Activated CD4-positive, alpha-beta memory T cell treated with anti-CD3 and anti-CD28 coated beads, Interleukin-2, amount 10 ng/mL, durations not matched to agents 7 days and 5 days (primary cell): ENCODE measurements around the gene ZFP36L2. TPM values are rescaled to one million over a fixed set of nuclear protein-coding genes. Genes with fewer than 3 reads are reported as not detected.
A peak's percentile ranks its signal among the peaks of the same experiment; 100 is the strongest.

Experiments
- CTCF ChIA-PET: fragments of 350-600 bp; sonication (Branson Sonifier 250); formaldehyde crosslinking; loops from one replicate; lab custom pipeline; 2021; ENCODE audit warnings: antibody characterized with exemption, inconsistent platforms; lab: Charles Lee
- POLR2A ChIA-PET: fragments of 350-600 bp; sonication (Branson Sonifier 250); formaldehyde crosslinking; loops from one replicate; lab custom pipeline; 2021; ENCODE audit warnings: antibody characterized with exemption; lab: Charles Lee
- DNase-seq: peaks from one replicate; pipeline ENCODE4 v3.0.0-alpha.2; 2020
- H3K27ac Mint-ChIP-seq: one replicate; pipeline ENCODE4 v1.8.0; 2021; ENCODE audit warnings: mild to moderate bottlenecking, mixed read lengths
- H3K27me3 Mint-ChIP-seq: one replicate; pipeline ENCODE4 v1.8.0; 2021; ENCODE audit warnings: mixed read lengths
- H3K36me3 Mint-ChIP-seq: one replicate; pipeline ENCODE4 v1.8.0; 2021; ENCODE audit warnings: low read depth, mixed read lengths
- H3K4me1 Mint-ChIP-seq: one replicate; pipeline ENCODE4 v1.8.0; 2021; ENCODE audit warnings: mixed read lengths
- H3K4me3 Mint-ChIP-seq: one replicate; pipeline ENCODE4 v1.8.0; 2021; ENCODE audit warnings: mild to moderate bottlenecking, mixed read lengths
- H3K9me3 Mint-ChIP-seq: one replicate; pipeline ENCODE4 v1.8.0; 2021; ENCODE audit warnings: mixed read lengths
- total RNA-seq, 2 experiments: library from RNA; stranded (reverse); gene quantifications; one replicate each; pipeline ENCODE4 v1.2.3, GENCODE V29; 2021

Gene ZFP36L2
- total RNA-seq, 2 experiments from 2014 or later, result 276 to 278 TPM

DNA sequence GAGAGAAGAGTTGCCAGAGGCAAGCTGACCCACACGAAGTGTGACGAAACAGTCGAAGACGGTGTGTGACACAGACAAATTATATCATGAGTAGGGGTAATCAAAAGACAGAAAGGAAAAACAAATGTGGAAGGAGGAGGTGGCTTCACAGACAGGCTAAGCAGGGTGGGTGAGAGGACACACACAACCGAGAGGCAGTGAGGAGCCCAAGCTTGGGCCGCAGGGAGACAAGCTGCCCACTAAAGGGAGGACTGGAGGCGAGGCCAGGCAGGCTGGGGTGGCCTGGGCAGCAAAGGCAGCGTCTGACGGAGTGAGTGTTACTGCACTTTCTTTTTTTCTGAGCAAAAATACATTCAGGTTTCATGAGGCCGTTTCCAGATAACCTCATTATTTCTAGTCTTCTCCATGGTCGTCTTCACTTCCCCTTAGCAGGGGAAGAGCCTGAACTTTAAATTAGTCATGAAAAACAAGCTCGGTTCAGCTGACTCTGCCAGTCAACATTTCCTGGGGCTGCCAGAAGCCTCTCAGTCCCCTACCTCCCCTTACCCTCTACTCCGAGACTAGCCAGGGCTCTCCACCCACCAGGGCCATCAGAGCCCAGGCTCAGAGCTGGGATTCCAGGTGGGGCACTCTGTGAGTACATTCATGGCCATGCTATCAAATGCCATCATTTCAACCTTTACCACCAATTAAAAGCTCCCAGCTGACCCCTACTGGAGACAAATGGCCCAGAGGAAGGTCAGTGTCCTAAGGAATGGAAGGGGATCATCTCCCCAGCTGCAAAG is 13.8 kb upstream of the ZFP36L2 start:
- CTCF ChIA-PET, result interaction anchor here (1.0 kb wide), 1 partner anchor 11 kb away, joined by 4 read pairs; no protein-coding TSS in a partner anchor
- H3K27me3 Mint-ChIP-seq, result no peaks in the 10 kb centered on the region
- H3K27ac Mint-ChIP-seq, result no peak overlapping the region
- H3K9me3 Mint-ChIP-seq, result no peaks in the 10 kb centered on the region
- DNase-seq, result no peak
- H3K36me3 Mint-ChIP-seq, result peaks cover 7% of the 10 kb centered on the region
- no peak overlapping the region for H3K4me3 Mint-ChIP-seq
- POLR2A ChIA-PET, result no interaction called here
- peaks cover 8% of the 10 kb centered on the region for H3K4me1 Mint-ChIP-seq

DNA sequence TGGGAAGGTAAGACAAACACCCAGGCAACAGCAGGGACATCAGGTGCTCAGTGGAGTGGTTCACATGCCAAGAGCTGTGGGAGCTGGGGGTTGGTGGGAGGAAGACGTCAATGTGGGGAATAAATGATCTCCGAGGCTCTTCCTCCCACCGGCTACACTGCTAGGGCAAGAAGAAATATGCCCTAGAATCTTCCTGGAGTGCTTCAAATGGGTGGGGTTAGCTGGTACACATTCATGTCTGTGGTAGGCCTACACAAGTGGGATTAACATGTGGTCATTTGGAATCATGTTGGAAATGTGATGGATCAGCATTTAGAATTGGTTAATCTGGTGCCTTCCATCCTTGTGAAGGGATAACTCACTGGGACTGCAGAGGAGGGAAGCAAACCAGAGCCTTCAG is 12.4 kb upstream of the ZFP36L2 start:
- Mint-ChIP-seq H3K27ac (no peak overlapping the region), H3K4me3 (no peak overlapping the region), H3K4me1 (peaks cover 8% of the 10 kb centered on the region), H3K9me3 (no peaks in the 10 kb centered on the region), H3K27me3 (no peaks in the 10 kb centered on the region), H3K36me3 (peaks cover 7% of the 10 kb centered on the region)
- no peak for DNase-seq
- ChIA-PET CTCF (interaction anchor here (0.6 kb wide), 1 partner anchor 242 kb away, joined by 3 read pairs; no protein-coding TSS in a partner anchor), POLR2A (no interaction called here)

DNA sequence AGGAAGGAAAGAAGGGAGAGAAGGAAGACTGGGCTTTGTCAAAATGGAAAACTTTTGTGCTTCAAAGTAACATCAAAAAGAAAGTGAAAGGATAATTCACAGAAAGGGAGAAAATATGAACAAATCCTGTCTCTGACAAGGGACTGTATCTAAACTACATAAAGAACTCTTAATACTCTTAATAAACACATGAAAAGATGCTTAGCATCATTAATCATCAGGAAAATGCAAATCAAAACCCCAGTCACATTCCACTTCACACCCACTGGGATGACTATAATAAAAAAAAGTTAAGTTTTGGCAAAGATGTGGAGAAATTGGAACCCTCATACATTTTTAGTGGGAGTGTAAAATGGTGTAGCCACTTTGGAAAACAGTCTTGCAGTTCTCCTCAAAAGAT is 11.8 kb upstream of the ZFP36L2 start:
- Mint-ChIP-seq H3K9me3 (no peaks in the 10 kb centered on the region), H3K4me1 (peaks cover 8% of the 10 kb centered on the region), H3K27ac (no peak overlapping the region), H3K36me3 (peaks cover 7% of the 10 kb centered on the region), H3K4me3 (no peak overlapping the region), H3K27me3 (no peaks in the 10 kb centered on the region)
- ChIA-PET CTCF (interaction anchor here (0.6 kb wide), 1 partner anchor 242 kb away, joined by 3 read pairs; no protein-coding TSS in a partner anchor), POLR2A (no interaction called here)
- DNase-seq, result no peak

DNA sequence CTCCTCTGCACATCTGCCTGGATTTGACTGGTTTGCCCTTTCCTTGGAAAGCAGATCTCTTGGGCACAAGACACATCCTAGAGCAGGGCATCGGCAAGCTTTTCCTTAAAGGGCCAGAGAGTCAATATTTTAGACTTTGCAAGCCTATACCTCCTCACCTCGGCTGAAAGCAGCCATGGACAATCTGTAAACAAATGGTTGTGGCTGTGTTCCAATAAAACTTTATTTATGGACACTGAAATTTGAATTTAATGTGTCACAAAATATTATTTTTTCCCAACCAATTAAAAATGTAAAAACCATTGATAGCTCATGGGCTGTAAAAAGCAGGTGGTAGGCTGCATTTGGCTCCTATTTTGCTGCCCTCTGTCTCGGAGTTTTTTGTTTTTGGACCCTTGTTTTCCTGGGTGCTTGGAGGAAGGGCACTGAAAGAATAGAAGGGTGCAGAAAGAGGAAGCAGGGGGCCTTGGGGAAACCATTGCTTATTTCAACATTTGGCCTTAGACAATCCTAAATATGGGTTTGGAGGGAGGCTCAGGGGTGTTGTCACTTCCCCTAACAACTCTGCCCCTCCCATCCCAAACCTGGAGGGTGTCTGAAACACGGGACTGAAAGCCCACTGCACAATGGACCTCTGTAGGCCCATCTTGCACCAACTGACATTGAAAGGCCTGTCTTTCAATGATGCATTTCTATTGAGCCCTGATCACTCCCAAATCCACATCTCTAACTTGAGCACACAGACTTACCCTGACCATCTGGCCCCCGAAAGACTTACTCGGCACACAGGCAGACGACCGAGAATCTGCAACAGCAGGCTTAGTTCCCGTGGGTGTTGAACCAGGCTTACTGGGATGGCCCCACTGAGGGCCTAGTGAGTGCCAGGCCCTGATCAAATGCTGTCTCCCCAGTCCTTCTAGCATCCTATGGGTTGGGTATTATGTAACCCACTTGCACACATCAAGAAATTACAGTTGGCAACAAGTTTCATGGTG is 7.1 kb upstream of the ZFP36L2 start:
- peaks cover 21% of the 10 kb centered on the region for H3K36me3 Mint-ChIP-seq
- CTCF ChIA-PET, result interaction anchor here (0.6 to 8.3 kb wide), 3 partner anchors 103 to 268 kb away, joined by 3 to 316 read pairs (median 7); no protein-coding TSS in a partner anchor
- H3K9me3 Mint-ChIP-seq, result no peaks in the 10 kb centered on the region
- H3K27me3 Mint-ChIP-seq, result no peaks in the 10 kb centered on the region
- POLR2A ChIA-PET, result no interaction called here
- no peak overlapping the region for H3K4me3 Mint-ChIP-seq
- DNase-seq, result no peak
- peaks cover 23% of the 10 kb centered on the region for H3K4me1 Mint-ChIP-seq
- no peak overlapping the region for H3K27ac Mint-ChIP-seq

DNA sequence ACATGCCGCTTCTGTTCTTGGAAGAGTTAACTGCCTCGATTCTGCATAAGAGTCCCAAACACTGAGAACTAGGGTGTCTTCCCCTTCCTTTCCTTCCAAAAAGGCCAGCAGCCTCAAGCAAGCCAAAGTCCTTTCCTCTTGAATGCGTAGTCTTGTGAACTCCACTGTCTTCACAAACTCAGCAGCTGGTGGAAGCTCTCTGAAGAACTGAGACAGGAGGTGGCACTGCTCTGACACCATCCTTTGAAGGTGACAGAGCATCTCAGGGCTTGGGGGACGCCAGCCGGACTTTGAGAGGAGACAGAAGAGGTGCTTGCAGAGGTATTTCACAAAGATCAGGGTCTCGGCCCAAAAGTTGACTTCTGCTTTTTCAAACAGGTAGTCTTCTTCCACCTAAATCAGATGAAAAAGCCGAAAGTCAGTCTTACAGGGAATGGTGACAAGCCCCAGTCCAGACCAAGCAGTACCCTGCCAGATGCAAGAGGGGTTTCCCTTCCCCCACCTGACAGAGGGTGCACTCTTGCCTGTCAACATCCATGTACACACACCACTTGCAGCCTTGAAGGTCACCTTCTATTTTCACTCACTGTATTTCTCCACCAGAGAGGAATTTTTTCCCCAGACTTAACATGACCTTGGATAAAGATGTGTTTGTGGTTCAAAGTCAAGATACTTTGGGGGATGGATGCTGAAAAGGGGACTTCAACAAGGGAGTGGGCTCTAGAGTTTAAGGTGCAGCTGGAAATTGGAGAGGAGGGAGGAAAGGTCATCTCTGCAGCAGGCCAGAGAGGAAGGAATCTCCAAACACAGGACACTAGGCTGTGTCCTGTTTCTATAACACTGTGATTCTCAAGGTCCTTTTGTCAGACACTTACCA is 4.8 kb upstream of the ZFP36L2 start:
- Mint-ChIP-seq H3K9me3 (no peaks in the 10 kb centered on the region), H3K4me1 (peaks cover 25% of the 10 kb centered on the region), H3K27ac (no peak overlapping the region), H3K4me3 (no peak overlapping the region), H3K27me3 (no peaks in the 10 kb centered on the region), H3K36me3 (peaks cover 15% of the 10 kb centered on the region)
- CTCF ChIA-PET, result interaction anchor here (8.3 kb wide), 1 partner anchor 101 kb away, joined by 316 read pairs; no protein-coding TSS in a partner anchor
- POLR2A ChIA-PET, result interaction anchor here (16.5 kb wide), 1 partner anchor 100 kb away, joined by 1053 read pairs; no protein-coding TSS in a partner anchor
- DNase-seq, result no peak

DNA sequence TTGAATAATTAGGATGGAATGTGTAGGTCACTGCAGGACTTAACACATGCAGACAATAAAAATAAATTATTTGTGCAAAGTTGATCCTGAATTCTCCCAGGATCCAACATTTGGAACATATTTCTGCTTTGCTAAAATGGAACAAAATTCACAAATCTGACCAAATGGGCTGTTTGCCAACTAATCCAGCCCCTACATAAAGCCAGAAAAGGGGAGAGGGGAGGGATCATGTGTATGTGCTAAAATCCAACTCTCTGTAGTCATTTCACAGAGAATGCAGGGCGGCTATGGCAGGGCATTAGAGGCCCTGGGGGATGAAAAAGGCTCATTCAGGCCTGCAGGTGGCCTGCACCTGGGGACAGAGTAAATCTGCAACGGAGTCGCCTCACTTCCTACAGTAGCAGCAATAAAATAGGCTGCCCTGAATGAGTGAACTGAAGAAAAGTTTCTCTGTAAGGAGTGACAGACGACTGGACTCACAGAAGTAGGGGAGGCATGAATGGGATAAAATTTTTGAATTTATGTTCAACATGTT is 4.0 kb upstream of the ZFP36L2 start:
- H3K27ac Mint-ChIP-seq, result no peak overlapping the region

DNA sequence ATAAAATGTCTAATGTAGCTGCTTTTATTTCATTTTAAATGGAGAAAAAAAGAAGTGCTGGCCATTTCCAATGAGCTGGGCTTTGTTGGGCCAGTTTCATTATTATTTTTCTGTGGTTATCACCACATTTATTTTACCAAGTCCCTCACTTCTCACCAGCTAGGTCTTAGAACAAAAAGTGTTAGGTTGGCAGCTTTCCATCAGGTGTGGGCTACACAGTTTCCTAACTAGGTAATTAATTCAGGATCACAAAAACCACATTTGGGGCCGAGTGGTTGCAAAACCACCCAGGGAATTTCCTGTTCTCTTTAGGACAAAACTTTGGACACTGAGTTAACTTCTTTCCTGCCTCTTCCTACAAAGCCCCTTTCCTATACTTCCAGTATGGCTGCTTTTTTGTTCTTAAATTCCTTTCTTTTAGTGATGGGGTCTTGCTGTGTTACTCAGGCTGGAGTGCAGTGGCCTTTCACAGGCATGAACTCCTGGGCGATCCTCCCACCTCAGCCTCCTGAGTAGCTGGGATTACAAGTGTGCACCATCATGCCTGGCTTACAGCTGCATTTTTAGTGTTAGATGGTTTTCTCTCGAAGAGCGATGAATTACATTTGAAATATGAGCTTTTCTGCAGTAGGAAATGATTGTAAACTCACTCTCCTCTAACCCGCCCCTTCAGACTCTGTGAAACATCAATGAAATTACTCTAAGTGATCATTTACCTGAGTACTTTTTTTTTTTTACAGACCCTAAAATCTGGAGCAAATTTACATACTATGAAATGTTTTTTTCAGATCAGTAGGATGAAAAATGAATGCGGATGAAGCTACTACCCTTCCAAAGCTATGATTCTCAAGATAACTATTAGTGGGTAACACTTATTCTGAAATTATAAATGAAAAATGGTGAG is 2.6 kb upstream of the ZFP36L2 start:
- Mint-ChIP-seq H3K9me3 (no peaks in the 10 kb centered on the region), H3K36me3 (peaks cover 31% of the 10 kb centered on the region), H3K27ac (peak overlapping the region; percentile 57), H3K4me1 (peaks cover 25% of the 10 kb centered on the region), H3K27me3 (no peaks in the 10 kb centered on the region), H3K4me3 (peak overlapping the region; percentile 11)
- no peak for DNase-seq
- CTCF ChIA-PET, result interaction anchor here (0.5 to 16.0 kb wide), 47 partner anchors 10 to 1779 kb away, joined by 3 to 316 read pairs (median 4); no protein-coding TSS in a partner anchor
- POLR2A ChIA-PET, result interaction anchor here (0.7 to 16.5 kb wide), 19 partner anchors 9 to 418 kb away, joined by 3 to 1053 read pairs (median 6); partner anchors contain the start of gene THADA

More for the DNA sequence above, 4.0 kb upstream of the ZFP36L2 start:
- H3K4me1 Mint-ChIP-seq, result peaks cover 25% of the 10 kb centered on the region
- peaks cover 20% of the 10 kb centered on the region for H3K36me3 Mint-ChIP-seq
- H3K27me3 Mint-ChIP-seq, result no peaks in the 10 kb centered on the region
- ChIA-PET CTCF (interaction anchor here (1.2 to 16.0 kb wide), 10 partner anchors 11 to 368 kb away, joined by 4 to 316 read pairs (median 16); no protein-coding TSS in a partner anchor), POLR2A (interaction anchor here (1.3 to 16.5 kb wide), 2 partner anchors 99 to 283 kb away, joined by 6 to 1053 read pairs; no protein-coding TSS in a partner anchor)
- no peaks in the 10 kb centered on the region for H3K9me3 Mint-ChIP-seq
- DNase-seq, result no peak
- no peak overlapping the region for H3K4me3 Mint-ChIP-seq

DNA sequence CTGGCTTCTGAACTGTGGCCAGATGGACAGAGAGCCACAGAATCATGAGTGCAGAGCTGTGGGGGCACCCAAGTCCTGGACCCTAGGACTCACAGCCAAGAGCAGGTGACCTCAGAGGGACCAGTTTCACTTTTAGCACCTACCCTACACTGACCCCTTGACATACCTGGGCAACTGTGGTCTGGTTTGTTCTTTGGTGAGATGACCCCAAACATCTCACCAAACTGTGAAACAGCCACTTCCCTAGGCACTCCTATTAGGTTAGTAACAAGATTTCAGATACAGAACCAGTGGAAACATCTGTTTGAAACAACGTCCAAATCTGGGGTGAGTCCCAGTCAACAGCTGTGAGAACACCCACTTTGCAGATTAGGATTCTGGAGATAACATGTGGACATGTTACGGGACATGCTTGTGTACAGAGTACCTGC is 1.9 kb upstream of the ZFP36L2 start:
- Mint-ChIP-seq H3K4me1 (peaks cover 25% of the 10 kb centered on the region), H3K27me3 (no peaks in the 10 kb centered on the region), H3K27ac (peak overlapping the region; percentile 57), H3K4me3 (peak overlapping the region; percentile 99), H3K36me3 (peaks cover 38% of the 10 kb centered on the region), H3K9me3 (no peaks in the 10 kb centered on the region)
- CTCF ChIA-PET, result interaction anchor here (0.6 to 16.0 kb wide), 32 partner anchors 9 to 1779 kb away, joined by 3 to 316 read pairs (median 6); no protein-coding TSS in a partner anchor
- POLR2A ChIA-PET, result interaction anchor here (0.7 to 16.5 kb wide), 16 partner anchors 9 to 418 kb away, joined by 3 to 1053 read pairs (median 10); partner anchors contain the start of gene THADA
- no peak for DNase-seq

DNA sequence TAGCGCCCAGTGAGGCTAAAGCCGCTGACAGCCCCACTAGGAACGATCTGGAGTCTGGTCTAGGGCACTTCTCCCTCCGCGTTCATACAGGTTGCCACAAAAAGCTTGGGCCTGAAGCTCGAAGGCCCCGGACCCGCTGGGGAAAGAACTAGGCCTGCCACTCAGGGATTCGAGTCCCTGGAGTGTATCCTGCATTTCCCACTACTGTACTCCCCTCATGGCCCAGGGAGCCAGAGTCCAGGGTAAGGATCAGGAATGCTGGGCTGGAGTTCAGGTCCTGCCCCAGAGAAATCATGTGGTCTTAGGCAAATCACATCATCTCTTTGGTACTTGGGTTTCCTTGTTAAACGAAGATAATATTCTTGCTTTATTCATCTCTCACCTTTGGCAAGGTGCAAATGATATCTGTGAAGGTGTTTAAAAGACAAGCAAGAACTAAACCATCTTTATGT is 1.4 kb upstream of the ZFP36L2 start:
- POLR2A ChIA-PET, result interaction anchor here (0.6 to 16.5 kb wide), 18 partner anchors 8 to 417 kb away, joined by 3 to 1053 read pairs (median 7); partner anchors contain the start of gene THADA
- Mint-ChIP-seq H3K4me3 (peak overlapping the region; percentile 99), H3K27ac (peak overlapping the region; percentile 57), H3K9me3 (no peaks in the 10 kb centered on the region), H3K36me3 (peaks cover 41% of the 10 kb centered on the region), H3K27me3 (no peaks in the 10 kb centered on the region), H3K4me1 (peaks cover 25% of the 10 kb centered on the region)
- CTCF ChIA-PET, result interaction anchor here (0.8 to 16.0 kb wide), 18 partner anchors 9 to 349 kb away, joined by 3 to 316 read pairs (median 10); no protein-coding TSS in a partner anchor
- DNase-seq, result no peak
